Measurements from ENCODE around the gene CACNB2.

GRCh38 chr10:18113881-18114280 lies 26.3 kb upstream of the CACNB2 start:
- no peak for TF ChIP-seq CBFB (CRISPR knock-in tag; IDR thresholded peaks at IDR 0.05)
- no peak for TF ChIP-seq GPBP1L1 (CRISPR knock-in tag; IDR thresholded peaks at IDR 0.05)
- TF ChIP-seq RXRA (CRISPR knock-in tag; IDR thresholded peaks at IDR 0.05) = no peak
- TF ChIP-seq ZBTB26 (CRISPR knock-in tag; IDR thresholded peaks at IDR 0.05; ENCODE audit: borderline replicate concordance) = no peak
- TF ChIP-seq PRDM10 (CRISPR knock-in tag; IDR thresholded peaks at IDR 0.05; ENCODE audit: low read depth) = no peak
- TF ChIP-seq CTCF (CRISPR knock-in tag; IDR thresholded peaks at IDR 0.05) = no peak
- no peak for TF ChIP-seq AHDC1 (CRISPR knock-in tag; IDR thresholded peaks at IDR 0.05; ENCODE audit: borderline replicate concordance)
- TF ChIP-seq UBTF (CRISPR knock-in tag; IDR thresholded peaks at IDR 0.05) = no peak
- no peak for TF ChIP-seq CCDC6 (CRISPR knock-in tag; IDR thresholded peaks at IDR 0.05)
- TF ChIP-seq TCF12 (IDR thresholded peaks at IDR 0.05) = no peak
- no peak for TF ChIP-seq TCF12 (CRISPR knock-in tag; IDR thresholded peaks at IDR 0.05)
- no peak for TF ChIP-seq ZNF576 (CRISPR knock-in tag; IDR thresholded peaks at IDR 0.05)
